GM19438 (cell line): Measurements from ENCODE around the gene PIK3IP1.
"Not testable (repeated sequence)": the region's sequence is repeated elsewhere in the genome, so short reads cannot be mapped to it uniquely, and the experiment has no call there.

Experiments used
- ATAC-seq: cut with Tn5 transposase; IDR thresholded peaks from one replicate; pipeline ENCODE4 v1.9.1; 2021; ENCODE audit warnings: low read depth; ENCODE audit not compliant: unreplicated experiment

Gene PIK3IP1

DNA sequence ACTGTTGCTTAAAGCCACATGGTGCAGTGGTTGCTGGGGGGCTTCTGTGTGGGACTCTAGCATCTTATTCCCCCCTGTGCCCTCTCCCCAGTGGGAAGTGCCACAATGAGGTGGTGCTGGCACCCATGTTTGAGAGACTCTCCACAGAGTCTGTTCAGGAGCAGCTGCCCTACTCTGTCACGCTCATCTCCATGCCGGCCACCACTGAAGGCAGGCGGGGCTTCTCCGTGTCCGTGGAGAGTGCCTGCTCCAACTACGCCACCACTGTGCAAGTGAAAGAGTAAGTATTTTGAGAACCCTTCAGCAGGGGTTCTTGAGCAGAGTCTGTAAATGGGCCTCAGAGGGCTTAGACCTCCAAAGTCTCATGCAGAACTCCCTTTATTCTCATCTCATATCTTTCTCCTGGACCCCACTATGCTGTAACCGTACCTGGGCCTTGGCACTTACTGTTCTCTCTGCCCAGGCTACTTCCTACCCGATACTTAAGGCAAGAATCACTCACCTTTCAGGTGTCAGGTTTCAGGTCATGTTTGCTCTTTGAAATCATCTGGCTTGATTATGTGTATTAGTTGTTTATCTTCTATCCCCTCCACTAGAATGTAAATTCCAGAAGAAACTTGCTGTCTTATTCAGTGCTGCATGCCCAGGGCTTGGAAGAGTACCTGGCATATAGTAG, 32.4 kb downstream of the PIK3IP1 start:
- no peak for ATAC-seq

GRCh38 chr22:31253949-31254348, 38.3 kb downstream of the PIK3IP1 start:
- no peak for ATAC-seq

GRCh38 chr22:31250740-31251600, 41.3 kb downstream of the PIK3IP1 start:
- no peak for ATAC-seq

DNA sequence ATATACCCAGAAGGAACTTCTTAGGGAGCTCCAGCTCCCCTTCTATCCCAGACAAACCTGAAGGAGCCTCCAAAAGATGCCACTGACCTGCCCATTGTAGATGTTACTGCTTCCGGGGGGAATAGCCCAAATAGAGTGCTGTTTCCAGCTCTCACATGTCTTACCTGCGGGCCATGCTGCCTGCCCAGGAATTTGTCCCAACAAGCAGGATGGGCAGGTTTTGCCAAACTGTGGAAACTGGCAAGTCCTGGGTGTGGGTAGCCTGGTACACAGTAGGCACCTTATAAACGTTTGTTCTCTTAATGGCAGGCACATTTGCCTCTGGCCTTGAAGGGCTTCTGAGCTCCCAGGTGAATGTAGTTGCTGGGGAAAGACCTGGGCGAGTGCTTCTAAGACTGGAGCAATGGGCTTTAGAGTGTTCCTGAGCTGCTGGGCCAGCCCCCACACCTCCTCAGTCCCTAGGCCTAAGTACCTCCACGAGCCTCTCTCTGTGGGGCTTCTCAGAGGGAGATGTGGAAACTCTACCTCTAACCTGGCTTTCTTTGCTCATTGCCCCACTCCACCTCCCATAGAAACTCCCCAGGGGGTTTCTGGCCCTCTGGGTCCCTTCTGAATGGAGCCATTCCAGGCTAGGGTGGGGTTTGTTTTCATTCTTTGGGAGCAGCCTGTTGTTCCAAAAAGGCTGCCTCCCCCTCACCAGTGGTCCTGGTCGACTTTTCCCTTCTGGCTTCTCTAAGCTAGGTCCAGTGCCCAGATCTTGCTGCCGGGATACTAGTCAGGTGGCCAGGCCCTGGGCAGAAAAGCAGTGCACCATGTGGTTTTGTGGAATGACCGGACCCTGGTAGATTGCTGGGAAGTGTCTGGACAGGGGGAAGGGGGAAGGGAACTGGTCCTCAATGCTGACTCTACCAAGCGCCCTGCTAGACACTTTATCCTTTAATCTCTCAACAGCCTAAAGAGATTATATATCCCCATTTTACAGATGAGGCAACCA, 43.0 kb downstream of the PIK3IP1 start:
- no peak for ATAC-seq

DNA sequence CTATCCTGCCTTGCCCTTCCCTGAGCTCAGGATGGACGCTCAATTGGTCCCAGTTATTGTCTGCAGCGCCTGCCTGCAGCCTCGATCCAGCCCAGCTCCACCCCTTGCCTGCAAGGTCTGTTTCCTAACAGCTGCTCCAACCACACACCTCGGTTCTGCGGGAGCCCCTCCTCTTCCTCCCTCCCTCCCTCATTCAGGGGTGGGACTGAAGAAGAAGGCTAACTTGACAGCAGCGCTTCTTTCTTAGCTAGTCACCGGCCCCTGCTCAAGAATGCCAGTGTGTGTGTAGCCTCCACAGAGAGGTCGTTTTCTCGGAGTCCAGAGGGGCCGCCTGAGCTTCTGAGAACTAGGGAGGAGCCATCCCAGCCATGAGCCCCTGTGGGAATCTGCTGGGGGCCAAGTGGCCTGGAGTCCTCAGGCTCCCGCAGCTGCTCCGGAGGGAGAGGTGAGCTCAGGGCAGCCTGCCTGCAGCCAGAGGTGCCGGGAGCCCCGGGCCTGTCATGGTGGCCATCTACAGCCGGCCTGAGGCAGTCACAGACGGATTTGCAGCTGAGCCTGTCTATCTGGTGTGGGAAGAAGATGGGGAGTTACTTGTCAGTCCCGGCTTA, 44.0 kb downstream of the PIK3IP1 start:
- ATAC-seq, result no peak

DNA sequence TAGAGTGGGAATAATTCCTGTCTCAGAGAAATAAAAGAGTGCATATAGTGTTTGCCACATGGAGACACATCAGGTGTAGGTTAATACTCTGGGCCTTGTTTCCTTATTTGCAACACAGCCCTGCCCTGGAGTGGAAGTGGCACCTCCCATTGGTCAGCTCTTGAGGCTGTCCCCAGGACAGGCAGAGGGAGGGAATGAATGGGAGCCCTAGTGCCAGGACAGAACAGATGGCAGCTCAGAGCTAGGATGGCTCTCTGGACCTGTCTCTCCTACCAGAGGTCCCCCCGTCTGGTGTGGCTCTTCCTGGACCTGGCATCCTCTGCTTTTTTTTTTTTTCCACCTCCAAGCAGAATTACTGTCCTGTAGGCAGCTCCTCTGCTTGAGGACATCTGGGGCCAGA, 44.6 kb downstream of the PIK3IP1 start:
- ATAC-seq, result no peak

DNA sequence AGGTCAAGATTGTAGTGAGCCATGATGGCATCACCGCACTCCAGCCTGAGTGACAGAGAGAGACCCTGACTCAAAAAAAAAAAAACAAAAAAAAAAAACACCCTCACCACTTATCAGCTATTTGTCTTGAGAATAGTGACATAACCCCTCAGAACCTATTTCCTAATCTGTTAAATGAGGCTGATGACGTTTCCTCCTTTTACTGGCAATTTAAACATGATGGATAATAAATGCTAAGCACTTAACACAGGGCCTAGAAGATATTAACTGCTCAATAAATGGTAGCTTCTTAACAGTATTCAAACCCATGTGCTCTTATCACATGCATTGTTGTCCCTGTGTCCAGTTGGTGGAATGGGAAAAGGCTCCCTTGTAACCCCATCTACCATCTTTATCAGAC, 45.6 kb downstream of the PIK3IP1 start:
- no peak for ATAC-seq

GRCh38 chr22:31245998-31246397, 46.3 kb downstream of the PIK3IP1 start:
- ATAC-seq, result not testable (repeated sequence)

DNA sequence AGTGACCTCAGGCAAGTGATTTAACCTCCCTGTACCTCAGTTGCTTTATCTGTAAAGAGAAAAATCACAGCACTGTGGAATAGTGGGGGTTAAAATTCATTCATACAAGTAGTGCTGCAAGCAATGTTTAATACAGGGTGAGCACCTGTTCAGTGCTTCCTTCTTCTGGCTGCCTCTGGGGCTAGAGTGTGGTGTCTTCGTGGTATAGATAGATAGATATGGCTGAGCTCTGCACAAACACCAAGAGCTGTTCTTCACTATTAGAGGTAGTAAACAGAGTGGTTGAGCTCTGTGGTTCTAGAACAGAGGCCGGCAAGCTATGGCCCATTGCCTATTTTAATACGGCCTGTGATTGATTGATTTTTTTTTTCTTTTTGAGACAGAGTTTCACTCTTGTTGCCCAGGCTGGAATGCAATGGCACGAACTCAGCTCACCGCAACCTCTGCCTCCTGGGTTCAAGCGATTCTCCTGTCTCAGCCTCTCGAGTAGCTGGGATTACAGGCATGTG, 47.3 kb downstream of the PIK3IP1 start:
- ATAC-seq, result no peak

DNA sequence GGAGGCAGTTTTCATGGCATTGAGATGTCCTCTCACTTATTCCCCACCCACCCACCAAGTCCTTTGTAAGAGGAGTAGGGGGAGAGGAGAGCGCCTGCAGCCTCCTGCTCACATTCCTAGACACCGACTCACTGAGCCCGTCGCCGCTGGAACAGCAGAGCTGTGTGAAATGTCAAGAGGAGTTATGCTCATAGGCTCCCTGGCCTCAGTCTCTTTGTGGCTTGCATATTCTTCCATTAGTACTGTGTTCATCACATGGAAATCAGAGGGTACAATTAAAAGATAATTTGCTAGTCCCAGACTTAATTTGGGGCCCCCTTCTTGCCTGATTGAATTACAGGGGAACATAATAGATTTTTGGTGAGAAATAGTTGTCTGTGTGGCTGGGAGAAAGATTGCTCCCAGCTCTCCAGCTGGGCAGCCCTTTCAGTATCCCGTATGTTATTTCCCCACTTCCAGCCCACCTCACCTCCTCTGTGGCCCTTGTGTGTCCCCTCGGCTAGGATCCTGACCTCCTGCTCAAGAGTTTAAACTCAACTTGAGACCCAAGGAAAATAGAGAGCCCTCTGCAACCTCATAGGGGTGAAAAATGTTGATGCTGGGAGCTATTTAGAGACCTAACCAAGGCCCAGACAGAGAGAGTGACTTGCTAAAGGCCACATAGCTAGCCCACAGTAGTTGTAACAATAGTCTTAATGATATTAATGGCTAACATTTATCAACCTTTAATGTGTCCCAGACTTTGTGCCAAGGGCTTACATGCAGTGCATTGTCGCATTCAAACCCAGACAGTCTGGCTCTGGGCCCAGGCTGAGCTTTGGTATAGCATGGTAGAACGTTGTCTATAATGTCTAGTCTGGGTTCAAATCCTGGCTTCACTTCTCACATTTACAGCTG, 48.0 kb downstream of the PIK3IP1 start:
- ATAC-seq, result no peak

- no peak for ATAC-seq
Measured at GRCh38 chr22:31243339-31244045, 48.8 kb downstream of the PIK3IP1 start.

DNA sequence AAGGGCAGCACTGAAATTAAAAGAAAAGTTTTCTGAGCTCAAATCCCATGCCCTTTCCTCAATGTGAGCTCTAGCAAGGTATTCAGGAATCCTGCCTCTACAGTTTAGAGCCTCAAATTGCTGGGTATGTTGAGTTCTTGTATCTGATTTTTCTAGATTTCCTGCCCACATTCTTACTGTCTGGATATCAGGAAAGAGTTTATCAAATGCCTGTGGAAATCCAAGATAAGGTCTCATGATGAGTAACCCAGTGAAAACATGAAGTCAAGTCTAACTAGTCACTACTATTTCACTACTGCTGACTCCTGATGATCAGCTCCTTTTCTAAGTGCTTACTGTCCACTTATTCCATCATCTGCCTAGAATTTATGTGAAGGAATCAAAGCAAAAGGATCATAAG, 50.4 kb downstream of the PIK3IP1 start:
- no peak for ATAC-seq

DNA sequence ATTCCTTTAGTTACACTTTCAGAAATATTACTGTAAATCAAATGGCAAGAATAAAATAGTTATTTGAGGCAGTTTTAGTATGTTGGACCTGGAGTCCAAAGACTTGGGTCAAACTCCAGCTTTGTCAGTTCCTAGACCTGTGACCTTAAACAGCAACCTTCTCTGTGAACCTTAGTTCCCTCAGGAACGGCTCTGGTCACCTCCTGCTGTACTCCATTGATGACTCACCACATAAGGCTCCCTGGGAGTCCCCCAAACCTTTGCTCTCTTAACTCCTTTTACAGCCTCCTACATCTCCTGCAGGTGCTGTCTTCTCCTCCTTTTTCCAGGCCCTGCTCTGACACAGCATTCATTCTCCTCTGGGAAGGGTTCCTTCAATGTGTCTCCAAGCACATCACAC, 51.1 kb downstream of the PIK3IP1 start:
- no peak for ATAC-seq

- no peak for ATAC-seq
Measured at GRCh38 chr22:31239771-31240370, 52.4 kb downstream of the PIK3IP1 start.

DNA sequence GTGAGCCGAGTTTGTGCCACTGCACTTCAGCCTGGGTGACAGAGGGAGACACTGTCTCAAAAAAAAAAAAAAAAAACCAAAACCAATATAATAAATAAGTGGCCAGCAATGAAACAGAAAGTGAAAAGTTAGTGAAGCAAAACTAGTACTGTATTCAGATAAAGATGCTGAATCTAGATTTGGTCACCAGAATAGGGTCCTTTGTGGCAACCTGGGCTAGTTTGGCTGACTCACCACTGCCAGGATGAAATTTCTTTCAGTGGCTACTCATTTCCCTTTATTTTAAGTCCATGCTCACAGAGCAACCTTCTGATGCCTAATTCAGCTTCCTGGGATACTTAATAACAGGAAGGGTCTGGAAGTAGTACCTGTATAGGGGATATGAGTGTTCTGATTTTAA, 54.2 kb downstream of the PIK3IP1 start:
- ATAC-seq, result no peak

GRCh38 chr22:31236044-31236443, 56.2 kb downstream of the PIK3IP1 start:
- not testable (repeated sequence) for ATAC-seq

GRCh38 chr22:31235081-31235480, 57.2 kb downstream of the PIK3IP1 start:
- no peak for ATAC-seq

DNA sequence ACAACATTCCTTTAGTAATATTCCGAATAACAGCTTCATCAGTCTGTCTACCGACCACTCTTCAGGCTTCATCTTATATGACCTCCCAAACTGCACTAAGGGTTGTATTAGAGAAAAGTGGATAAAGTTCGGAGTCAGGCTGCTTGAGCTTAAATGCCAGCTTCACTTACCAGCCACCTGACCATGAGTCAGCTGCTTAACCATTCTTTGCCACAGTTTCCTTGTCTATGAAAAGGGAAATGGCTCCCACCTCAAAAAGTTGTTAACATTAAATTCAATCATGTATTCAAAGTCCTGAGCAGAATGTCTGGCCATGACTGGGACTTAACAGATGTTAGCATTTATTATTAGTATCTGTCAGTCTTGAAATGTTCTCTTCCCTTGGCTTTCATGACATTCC, 59.3 kb downstream of the PIK3IP1 start:
- no peak for ATAC-seq
